Lower lobe of right lung (tissue), 2 donors: ENCODE measurements around the gene NINL. TPM values are rescaled to one million over a fixed set of nuclear protein-coding genes. Genes with fewer than 3 reads are reported as not detected.

Source experiments
- ATAC-seq, 2 donors: fragments of 200-7000 bp; cut with Tn5 transposase; one replicate each; pipeline ENCODE4 v1.9.1; 2020 to 2022; ENCODE audit warnings: mild to moderate bottlenecking in 2 of 2, moderate library complexity in 2 of 2
- DNase-seq: peaks from one replicate; pipeline ENCODE4 v3.0.0-alpha.2; 2020
- H3K27ac ChIP-seq: fragments of 200-600 bp; one replicate; pipeline ENCODE4 v1.8.0; 2022
- H3K27me3 ChIP-seq: fragments of 200-600 bp; one replicate; pipeline ENCODE4 v1.8.0; 2022; ENCODE audit warnings: low read depth
- H3K36me3 ChIP-seq: fragments of 200-600 bp; one replicate; pipeline ENCODE4 v1.8.0; 2022; ENCODE audit warnings: mild to moderate bottlenecking
- H3K4me1 ChIP-seq: fragments of 200-600 bp; one replicate; pipeline ENCODE4 v1.8.0; 2022
- H3K4me3 ChIP-seq: fragments of 200-600 bp; one replicate; pipeline ENCODE4 v1.8.0; 2022; ENCODE audit warnings: mild to moderate bottlenecking
- H3K9me3 ChIP-seq: fragments of 200-600 bp; one replicate; pipeline ENCODE4 v1.8.0; 2022
- intact Hi-C: fragments of 100-400 bp; cut with DNase I; formaldehyde crosslinking; loops from one replicate; pipeline ENCODE4 v1.11.0; 2022
- total RNA-seq: library from RNA; stranded (reverse); fragmentation: NEBNext Ultra II Directional; extraction: Animal tissue kit (Norgen Biotek cat#: 25700); gene quantifications from one replicate; pipeline ENCODE4 v1.2.1, GENCODE V29; 2021
- TF ChIP-seq, protein P1 (sequence below): fragments of 200-600 bp; IDR thresholded peaks from one replicate; pipeline ENCODE4 v1.8.0; 2022; ENCODE audit warnings: antibody characterized with exemption, mild to moderate bottlenecking
- donor health status: DM: no; HTN: yes; CAD: no; lungs with severe emphysema.

NINL gene
- total RNA-seq, 1 donor from 2014 or later = 10.7 TPM

DNA sequence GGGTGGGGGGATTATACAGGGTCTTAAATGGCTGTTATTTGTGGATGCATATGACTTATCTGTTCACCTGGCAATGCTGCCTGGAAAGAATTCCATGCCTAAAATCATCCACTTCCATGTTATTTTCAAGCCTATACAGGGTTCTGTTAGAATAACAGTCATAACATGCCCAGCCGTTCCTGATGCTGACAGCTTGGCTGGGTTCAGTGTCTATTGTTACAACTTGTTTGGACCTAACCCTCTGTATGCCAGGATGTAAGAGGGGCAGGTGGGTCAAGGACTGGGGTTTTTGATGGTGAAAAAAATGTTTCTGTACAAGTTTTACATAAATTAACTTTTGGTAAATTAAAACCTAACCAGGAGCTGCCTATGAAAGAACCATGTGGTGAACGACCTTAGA lies 98.0 kb downstream of the NINL start:
- Histone ChIP-seq H3K36me3 (peaks cover 5% of the 10 kb centered on the region), H3K27me3 (no peaks in the 10 kb centered on the region), H3K9me3 (no peaks in the 10 kb centered on the region), H3K4me3 (no peak overlapping the region), H3K4me1 (no peaks in the 10 kb centered on the region), H3K27ac (no peak overlapping the region)
- TF ChIP-seq, protein P1, sequence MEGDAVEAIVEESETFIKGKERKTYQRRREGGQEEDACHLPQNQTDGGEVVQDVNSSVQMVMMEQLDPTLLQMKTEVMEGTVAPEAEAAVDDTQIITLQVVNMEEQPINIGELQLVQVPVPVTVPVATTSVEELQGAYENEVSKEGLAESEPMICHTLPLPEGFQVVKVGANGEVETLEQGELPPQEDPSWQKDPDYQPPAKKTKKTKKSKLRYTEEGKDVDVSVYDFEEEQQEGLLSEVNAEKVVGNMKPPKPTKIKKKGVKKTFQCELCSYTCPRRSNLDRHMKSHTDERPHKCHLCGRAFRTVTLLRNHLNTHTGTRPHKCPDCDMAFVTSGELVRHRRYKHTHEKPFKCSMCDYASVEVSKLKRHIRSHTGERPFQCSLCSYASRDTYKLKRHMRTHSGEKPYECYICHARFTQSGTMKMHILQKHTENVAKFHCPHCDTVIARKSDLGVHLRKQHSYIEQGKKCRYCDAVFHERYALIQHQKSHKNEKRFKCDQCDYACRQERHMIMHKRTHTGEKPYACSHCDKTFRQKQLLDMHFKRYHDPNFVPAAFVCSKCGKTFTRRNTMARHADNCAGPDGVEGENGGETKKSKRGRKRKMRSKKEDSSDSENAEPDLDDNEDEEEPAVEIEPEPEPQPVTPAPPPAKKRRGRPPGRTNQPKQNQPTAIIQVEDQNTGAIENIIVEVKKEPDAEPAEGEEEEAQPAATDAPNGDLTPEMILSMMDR = no peak
- ATAC-seq (no peak), DNase-seq (no peak)
- intact Hi-C loops = no loop called here

DNA sequence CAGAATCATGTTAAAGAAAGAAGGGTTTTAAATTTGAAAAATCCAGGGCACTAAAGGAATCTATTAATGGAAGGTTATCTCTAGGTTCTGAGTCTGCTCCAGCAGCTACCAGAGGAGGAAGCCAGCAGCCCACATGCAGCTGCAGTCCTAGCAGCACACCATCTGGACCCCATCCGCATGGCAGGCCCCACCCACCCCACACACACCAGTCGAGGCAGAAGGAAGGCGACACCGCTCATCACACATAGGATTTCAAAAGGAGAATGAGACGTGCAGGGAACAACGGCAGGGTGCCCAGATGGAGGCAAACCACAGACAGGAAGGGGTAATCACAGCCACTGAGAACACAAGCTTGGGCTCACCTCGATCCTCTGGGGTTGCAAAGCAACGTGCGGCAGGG lies 99.0 kb downstream of the NINL start:
- TF ChIP-seq, protein P1 = no peak
- Histone ChIP-seq H3K27ac (no peak overlapping the region), H3K4me3 (no peak overlapping the region), H3K27me3 (no peaks in the 10 kb centered on the region), H3K4me1 (no peaks in the 10 kb centered on the region), H3K36me3 (peaks cover 5% of the 10 kb centered on the region), H3K9me3 (no peaks in the 10 kb centered on the region)
- intact Hi-C loops = no loop called here
- ATAC-seq (no peak), DNase-seq (no peak)

DNA sequence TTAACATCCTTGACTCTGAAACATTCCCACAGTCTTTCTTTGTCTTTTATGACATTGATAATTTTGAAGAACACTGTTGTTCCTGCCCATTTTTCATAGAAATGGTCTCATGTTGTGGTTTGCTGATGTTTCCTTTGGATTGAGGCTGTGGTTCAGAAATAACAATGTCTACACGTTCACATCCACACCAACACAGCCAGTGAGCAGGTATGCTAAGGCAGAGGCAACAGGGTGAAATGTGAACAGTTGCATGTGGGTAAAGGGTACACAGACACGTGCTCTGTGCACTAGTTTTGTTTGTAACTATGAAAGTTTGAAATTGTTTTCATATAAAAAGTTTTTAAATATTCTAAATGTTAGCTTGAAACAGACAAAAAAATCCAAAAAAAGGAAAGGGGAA lies 99.5 kb downstream of the NINL start:
- TF ChIP-seq, protein P1 = no peak
- intact Hi-C loops = no loop called here
- no peaks in the 10 kb centered on the region for H3K27me3 ChIP-seq
- H3K4me1 ChIP-seq = no peaks in the 10 kb centered on the region
- H3K36me3 ChIP-seq = peaks cover 5% of the 10 kb centered on the region
- H3K27ac ChIP-seq = no peak overlapping the region
- no peak overlapping the region for H3K4me3 ChIP-seq
- no peak for ATAC-seq
- no peak for DNase-seq
- no peaks in the 10 kb centered on the region for H3K9me3 ChIP-seq

DNA sequence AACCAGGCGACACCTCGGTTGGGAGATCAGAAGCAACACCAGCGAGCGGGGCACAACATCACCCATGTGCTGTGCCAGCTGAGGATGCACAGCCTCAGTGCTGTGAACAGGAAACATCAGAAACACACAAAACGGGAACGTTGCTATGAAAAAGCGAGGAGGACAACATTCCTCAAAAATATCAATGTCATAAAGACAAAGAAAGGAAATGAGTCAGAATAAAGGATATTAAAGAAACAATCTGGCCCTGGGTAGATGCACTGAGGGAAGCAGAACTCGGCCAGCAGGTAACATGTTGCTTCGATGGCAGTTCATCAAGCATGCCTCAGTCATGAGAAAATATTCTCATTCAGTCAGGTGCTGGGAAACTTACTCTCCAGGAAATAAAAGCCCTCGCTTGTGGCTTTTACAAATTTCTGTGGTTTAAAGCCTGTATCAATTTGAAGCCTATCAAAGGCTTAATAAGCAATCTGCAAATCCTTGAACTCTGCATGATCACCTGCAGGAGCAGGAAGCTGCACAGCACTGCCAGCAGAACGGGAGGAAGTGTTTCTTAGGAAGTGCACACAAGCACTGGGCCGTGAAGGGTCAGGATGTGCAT lies 100.3 kb downstream of the NINL start:
- H3K36me3 ChIP-seq = peaks cover 5% of the 10 kb centered on the region
- H3K4me1 ChIP-seq = no peaks in the 10 kb centered on the region
- ATAC-seq = no peak
- TF ChIP-seq, protein P1 = no peak
- no peak for DNase-seq
- intact Hi-C loops = no loop called here
- no peak overlapping the region for H3K27ac ChIP-seq
- H3K4me3 ChIP-seq = no peak overlapping the region
- H3K27me3 ChIP-seq = no peaks in the 10 kb centered on the region
- H3K9me3 ChIP-seq = no peaks in the 10 kb centered on the region

DNA sequence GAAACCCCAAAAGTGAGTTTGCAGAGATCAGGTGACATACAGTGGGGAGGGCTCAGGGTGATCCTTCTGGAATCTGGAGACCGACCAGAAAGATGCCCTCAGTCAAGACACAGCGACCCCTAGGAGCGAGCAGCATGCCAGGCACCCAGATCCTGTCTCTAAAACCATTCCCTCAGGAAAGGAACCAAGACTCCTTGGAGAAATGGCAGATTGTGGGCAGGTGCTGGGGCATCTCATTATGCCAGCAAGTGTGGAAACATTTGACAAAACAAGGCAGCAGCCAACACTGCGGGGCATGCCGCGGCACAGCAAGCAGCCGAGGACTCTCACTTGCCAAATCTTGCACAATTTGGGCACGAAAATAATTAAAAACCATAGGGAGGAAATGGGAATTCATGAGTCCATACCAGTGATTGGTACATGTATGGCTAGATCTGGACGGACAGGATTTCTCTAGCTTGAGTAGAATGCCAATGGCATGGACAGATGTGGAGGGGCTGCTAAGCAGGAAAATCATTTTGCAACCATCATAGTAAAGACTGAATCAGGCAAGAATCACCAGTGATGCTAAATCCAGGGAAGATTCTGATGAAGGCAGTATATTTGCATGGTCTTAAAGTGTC lies 101.0 kb downstream of the NINL start:
- Histone ChIP-seq H3K27ac (no peak overlapping the region), H3K36me3 (peaks cover 6% of the 10 kb centered on the region), H3K27me3 (no peaks in the 10 kb centered on the region), H3K4me1 (no peaks in the 10 kb centered on the region), H3K4me3 (no peak overlapping the region), H3K9me3 (no peaks in the 10 kb centered on the region)
- intact Hi-C loops = no loop called here
- TF ChIP-seq, protein P1 = no peak
- ATAC-seq = no peak
- no peak for DNase-seq
